GM12864 (cell line): ENCODE data around the gene ITGA4.

Experiments
- DNase-seq: peaks from one replicate; pipeline ENCODE4 v3.0.0-alpha.2; 2011; ENCODE audit warnings: low read depth
- H3K4me3 ChIP-seq: 2 replicates; pipeline ENCODE4 v1.5.1; 2011; ENCODE audit warnings: mild to moderate bottlenecking, low read depth, low read length, control low read depth
- CTCF ChIP-seq: IDR thresholded peaks from 2 replicates; pipeline ENCODE4 v1.5.1; 2011; ENCODE audit warnings: low read depth, mild to moderate bottlenecking, moderate library complexity, low read length, control low read depth, inconsistent platforms; ENCODE audit errors: missing control alignments

Gene ITGA4

GRCh38 chr2:181528441-181528840, 71.3 kb downstream of the ITGA4 start:
- TF ChIP-seq CTCF = no peak
- H3K4me3 ChIP-seq = no peak overlapping the region
- no peak for DNase-seq

- DNase-seq = no peak
- TF ChIP-seq CTCF = no peak
- H3K4me3 ChIP-seq = no peak overlapping the region
These were observed 79.5 kb downstream of the ITGA4 start for GRCh38 chr2:181536730-181537129.

DNA sequence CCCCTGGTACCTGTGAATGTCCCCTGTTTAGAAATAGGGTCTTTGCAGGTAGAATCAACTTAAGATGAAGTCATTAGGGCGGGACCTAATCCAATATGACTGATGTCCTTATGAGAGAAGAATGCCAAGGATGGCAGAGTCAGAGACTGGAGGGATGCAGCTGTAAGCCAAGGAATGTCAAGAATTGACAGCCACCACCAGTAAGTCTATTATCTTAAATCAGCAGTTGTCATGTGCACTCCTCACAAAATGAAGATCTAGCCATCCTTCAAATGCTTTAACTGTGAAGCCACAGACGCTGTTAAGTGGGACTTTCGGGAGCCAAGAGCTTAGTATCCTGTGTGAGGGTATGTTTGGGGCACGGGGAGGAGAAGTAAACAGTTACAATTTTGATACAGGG, 83.2 kb downstream of the ITGA4 start:
- no peak overlapping the region for H3K4me3 ChIP-seq
- no peak for DNase-seq
- TF ChIP-seq CTCF = no peak

- no peak for DNase-seq
- H3K4me3 ChIP-seq = no peak overlapping the region
- no peak for TF ChIP-seq CTCF
These were observed 85.0 kb downstream of the ITGA4 start for GRCh38 chr2:181542170-181542569.

- DNase-seq = no peak
These were observed 88.9 kb downstream of the ITGA4 start for GRCh38 chr2:181546086-181546485.

DNA sequence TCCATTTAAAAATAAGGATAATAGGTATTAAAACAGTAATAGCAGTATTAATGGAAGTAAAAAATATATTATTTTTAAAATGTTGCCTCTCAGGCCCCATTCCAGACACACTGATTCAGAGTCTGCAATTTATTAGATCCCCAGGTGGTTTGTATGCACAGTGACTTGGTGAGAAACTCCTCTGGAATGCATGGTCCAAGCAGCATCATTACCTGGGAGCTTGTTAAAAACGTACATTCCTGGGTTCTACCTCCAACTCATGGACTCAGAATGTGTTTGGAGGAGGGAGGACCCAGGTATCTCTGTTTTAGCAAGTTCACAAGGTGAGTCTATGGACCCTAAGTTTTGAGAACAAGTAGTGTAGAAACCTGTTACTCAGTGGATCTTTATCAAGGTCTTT, 95.6 kb downstream of the ITGA4 start:
- DNase-seq = no peak
- H3K4me3 ChIP-seq = no peak overlapping the region
- TF ChIP-seq CTCF = no peak

More at GRCh38 chr2:181546086-181546485, 88.9 kb downstream of the ITGA4 start:
- TF ChIP-seq CTCF = no peak
- no peak overlapping the region for H3K4me3 ChIP-seq

DNA sequence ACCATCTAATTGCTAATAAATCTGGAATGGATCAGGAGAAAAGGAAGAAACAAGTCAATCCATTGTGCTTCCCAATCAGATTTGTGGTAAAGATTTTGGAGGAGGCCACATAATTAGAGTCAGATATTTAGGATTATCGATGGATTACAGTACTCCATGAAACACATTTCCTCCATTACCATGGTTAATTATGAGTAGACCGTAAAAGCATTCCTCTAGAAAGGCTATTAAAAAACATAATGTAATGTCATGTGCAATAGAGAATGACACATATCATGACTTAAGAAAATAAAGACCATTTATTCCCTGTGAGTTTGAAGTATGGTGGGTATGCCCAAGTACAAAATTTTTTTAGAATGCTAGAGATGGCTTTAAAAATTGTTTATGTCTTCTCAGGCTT, 96.1 kb downstream of the ITGA4 start:
- no peak for TF ChIP-seq CTCF
- DNase-seq = no peak
- no peak overlapping the region for H3K4me3 ChIP-seq
